Astrocyte of the hippocampus (primary cell): Measurements from ENCODE around the gene PLA2G6.

Experiments
- DNase-seq: peaks from one replicate; pipeline ENCODE4 v3.0.0; 2011; ENCODE audit warnings: low read depth, low spot score

Gene PLA2G6

GRCh38 chr22:38072322-38073149 is 109.1 kb downstream of the PLA2G6 start:
- no peak for DNase-seq

- DNase-seq: no peak
Observed at GRCh38 chr22:38071421-38072321, 110.0 kb downstream of the PLA2G6 start.

- no peak for DNase-seq
Observed at GRCh38 chr22:38070250-38070921, 111.2 kb downstream of the PLA2G6 start.

DNA sequence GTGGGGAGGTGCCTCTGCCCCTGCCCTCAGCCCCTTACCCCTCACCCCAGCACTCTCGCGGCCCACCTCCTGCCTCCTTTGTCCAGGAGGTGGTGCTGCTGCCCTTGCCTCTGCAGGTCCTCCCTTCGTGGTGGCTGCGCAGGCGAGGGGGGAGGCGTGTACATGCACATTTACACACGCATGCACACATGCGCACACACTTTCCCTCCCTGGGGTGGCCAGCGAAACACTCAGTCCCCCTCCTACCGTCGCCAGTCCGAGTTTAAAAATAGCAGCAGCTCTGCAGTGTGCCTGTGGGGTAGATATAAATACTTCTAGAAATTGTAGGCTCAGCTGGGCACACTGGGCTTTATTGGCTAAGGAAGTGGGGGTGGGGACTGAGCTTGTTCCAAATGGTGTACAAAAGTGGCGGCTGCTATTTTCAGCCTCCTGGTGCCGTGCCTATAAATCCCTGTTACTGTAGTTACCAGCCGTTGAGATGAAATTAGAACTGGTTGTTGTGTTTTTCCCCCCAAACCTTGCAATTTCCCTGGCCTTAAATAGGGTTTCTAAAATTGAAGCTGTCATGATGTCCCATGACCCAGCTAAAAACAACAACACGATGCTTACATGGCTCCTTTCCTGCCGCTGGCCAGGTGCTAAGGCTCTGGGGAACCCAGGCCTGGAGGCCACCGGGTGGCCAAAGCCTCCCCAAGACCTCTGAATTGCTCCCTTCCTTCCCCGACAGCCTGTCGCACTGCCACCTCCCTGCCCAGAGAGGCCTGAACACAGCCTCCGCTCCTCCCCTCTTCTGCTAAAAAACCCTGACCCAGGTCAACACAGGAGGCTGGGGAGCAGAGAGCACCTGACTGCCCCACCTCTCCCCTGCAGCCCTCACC is 112.0 kb downstream of the PLA2G6 start:
- DNase-seq: peak; percentile 26

DNA sequence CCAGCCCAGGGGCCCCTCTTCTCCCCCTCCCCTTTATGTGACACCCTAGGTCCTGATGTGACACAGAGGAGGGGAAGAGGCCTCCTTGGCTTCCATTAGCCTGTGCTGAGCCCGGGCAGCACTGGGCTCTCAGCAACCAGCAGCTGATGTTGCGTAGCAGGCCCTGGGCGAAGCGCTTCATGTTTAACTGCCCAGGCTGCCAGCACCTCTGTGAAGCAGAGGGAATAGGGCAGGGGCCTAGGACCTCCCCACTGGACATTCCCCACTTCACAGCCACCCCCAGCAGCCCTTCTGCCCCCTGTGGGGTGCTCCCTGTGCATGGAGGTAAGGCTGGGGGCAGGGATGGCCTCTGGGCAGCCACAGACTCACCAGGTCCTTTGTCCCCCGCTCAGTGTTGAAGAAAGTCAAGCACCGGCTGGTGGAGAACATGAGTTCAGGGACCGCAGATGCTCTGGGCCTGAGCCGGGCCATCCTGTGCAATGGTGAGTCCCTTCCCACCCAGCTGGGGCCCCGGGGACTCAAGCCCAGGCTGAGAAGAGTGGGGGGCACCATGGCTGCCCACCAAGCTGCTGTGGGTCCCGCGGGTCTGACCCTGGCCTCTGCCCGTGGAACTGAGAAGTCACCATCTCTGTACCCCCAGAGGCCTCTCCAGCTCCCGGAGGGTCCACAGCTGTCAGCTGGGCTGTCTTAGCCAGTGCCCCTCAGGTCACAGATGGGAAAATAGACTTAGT is 112.8 kb downstream of the PLA2G6 start:
- no peak for DNase-seq

GRCh38 chr22:38067761-38068360 is 113.8 kb downstream of the PLA2G6 start:
- DNase-seq: no peak

GRCh38 chr22:38067028-38067415 is 114.6 kb downstream of the PLA2G6 start:
- DNase-seq: no peak

DNA sequence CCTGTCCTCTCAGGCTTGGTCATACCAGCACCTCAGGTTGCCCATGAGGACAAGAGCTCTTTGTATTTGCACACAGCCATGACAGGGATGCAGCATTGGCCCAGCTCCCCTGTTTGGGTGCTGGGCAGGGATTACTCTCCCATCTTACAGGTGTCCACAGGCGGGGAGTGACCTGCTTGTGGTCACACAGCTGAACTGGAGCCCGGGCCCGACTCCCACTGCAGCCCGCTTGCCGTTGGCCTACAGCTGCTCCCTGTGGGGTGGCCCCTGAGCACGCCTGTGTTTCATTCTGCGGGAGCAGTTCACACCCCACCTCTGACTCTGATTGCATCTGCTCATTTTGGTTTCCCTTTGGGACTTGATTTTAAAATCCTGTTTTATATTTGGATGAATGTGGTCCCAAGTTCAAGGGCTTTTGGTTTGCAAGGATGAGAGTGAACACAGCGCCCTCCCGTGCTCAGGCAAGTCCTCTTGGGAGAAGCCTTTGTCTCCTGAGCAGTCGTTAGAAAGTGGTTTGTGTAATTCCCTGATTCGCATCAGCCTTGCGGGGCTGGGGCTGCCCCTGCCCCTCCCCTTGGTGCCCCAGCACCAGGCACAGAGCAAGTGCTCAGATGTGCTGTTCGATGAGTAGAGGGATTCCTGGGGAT is 115.1 kb downstream of the PLA2G6 start:
- DNase-seq: no peak

DNA sequence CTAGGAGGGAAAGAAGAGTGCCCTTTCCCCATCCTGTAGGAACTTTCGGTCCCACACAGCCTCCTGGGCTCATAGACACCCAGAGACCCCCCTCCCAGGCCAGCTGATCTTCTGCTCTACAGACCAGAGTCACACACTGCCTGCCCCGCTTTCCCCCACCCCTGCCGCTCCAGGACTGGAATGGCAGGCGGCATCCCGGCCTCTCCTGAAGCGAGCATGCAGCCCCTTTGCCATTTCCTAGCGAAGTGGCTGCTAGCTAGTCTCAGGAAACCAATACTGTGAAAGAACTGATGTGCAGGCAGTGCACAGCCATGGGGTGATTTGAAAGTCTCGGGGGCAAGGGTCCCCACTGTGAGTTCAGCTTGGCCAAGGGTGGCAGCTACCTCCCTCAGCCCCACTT is 116.1 kb downstream of the PLA2G6 start:
- no peak for DNase-seq

DNA sequence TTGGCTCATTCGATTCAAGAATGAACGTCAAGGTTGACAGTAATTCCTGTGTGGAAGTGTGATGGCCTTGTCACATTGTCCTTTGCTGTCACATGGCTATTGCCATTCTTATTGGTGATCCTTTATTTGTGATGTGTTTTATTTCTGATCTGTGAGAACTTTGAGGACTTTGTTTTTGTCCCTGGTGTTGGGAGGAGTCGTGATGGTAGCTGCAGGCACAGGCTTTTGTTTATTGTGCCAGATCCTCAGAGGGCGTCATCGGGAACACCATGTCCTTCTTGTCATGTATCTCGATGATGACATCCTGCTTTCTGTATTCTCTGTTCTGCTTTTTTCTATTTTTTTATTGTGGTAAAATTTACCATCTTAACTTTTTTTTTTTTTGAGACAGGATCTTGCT is 118.8 kb downstream of the PLA2G6 start:
- no peak for DNase-seq
